ENCODE results near the gene SPDYE3. TPM values are rescaled to one million over a fixed set of nuclear protein-coding genes. Genes with fewer than 3 reads are reported as not detected.
"Not testable (repeated sequence)": the region's sequence is repeated elsewhere in the genome, so short reads cannot be mapped to it uniquely, and the experiment has no call there.

The SPDYE3 gene
- polyA plus RNA-seq, 1 donor from 2014 or later, result not detected

- Histone ChIP-seq H3K4me3 (ENCODE audit: low read length) (no peak overlapping the region), H3K9me3 (ENCODE audit: low read length) (no peaks in the 10 kb centered on the region), H3K4me2 (ENCODE audit: low read length) (no peak overlapping the region), H4K20me1 (ENCODE audit: insufficient read depth) (no peaks in the 10 kb centered on the region), H3K79me2 (replicated peaks; ENCODE audit: insufficient read depth, low read length) (peaks cover 37% of the 10 kb centered on the region), H3F3A (ENCODE audit: insufficient read depth, low read length, poor library complexity, severe bottlenecking) (no peaks in the 10 kb centered on the region), H3K9me2 (ENCODE audit: insufficient read depth, low read length) (no peaks in the 10 kb centered on the region), H2AFZ (ENCODE audit: low read depth, low read length) (no peak overlapping the region), H3K27ac (ENCODE audit: low read length) (no peak overlapping the region), H3K9ac (ENCODE audit: low read length) (no peak overlapping the region), H3K36me3 (ENCODE audit: insufficient read depth, low read length) (no peaks in the 10 kb centered on the region), H3K27me3 (ENCODE audit: insufficient read depth, low read depth, low read length) (no peaks in the 10 kb centered on the region)
- TF ChIP-seq EP300 (conservative IDR thresholded peaks at IDR 0.05; ENCODE audit: poor library complexity, severe bottlenecking) (no peak), SMC3 (conservative IDR thresholded peaks at IDR 0.05; ENCODE audit: poor library complexity) (no peak), CTCF (IDR thresholded peaks at IDR 0.05; ENCODE audit: poor library complexity, severe bottlenecking) (no peak), TAF1 (IDR thresholded peaks at IDR 0.05; ENCODE audit: low read depth) (no peak), RAD21 (conservative IDR thresholded peaks at IDR 0.05) (no peak), MXI1 (conservative IDR thresholded peaks at IDR 0.05; ENCODE audit: poor library complexity, severe bottlenecking) (no peak), REST (IDR thresholded peaks at IDR 0.05; ENCODE audit: borderline replicate concordance) (no peak), EZH2 (IDR thresholded peaks at IDR 0.05; ENCODE audit: borderline replicate concordance, insufficient read depth, low read length, poor library complexity, severe bottlenecking) (no peak), POLR2AphosphoS5 (IDR thresholded peaks at IDR 0.05) (no peak)
Measured at GRCh38 chr7:100266576-100267354, 40.7 kb upstream of the SPDYE3 start.

- Histone ChIP-seq H3K4me3 (ENCODE audit: low read length) (no peak overlapping the region), H3K9me3 (ENCODE audit: low read length) (no peaks in the 10 kb centered on the region), H3K36me3 (ENCODE audit: insufficient read depth, low read length) (no peaks in the 10 kb centered on the region), H2AFZ (ENCODE audit: low read depth, low read length) (no peak overlapping the region), H3K79me2 (replicated peaks; ENCODE audit: insufficient read depth, low read length) (peaks cover 37% of the 10 kb centered on the region), H3K27ac (ENCODE audit: low read length) (no peak overlapping the region), H3K27me3 (ENCODE audit: insufficient read depth, low read depth, low read length) (no peaks in the 10 kb centered on the region), H3K9me2 (ENCODE audit: insufficient read depth, low read length) (no peaks in the 10 kb centered on the region), H3K9ac (ENCODE audit: low read length) (no peak overlapping the region), H4K20me1 (ENCODE audit: insufficient read depth) (no peaks in the 10 kb centered on the region), H3F3A (ENCODE audit: insufficient read depth, low read length, poor library complexity, severe bottlenecking) (no peaks in the 10 kb centered on the region), H3K4me2 (ENCODE audit: low read length) (no peak overlapping the region)
- TF ChIP-seq MXI1 (conservative IDR thresholded peaks at IDR 0.05; ENCODE audit: poor library complexity, severe bottlenecking) (no peak), TAF1 (IDR thresholded peaks at IDR 0.05; ENCODE audit: low read depth) (no peak), SMC3 (conservative IDR thresholded peaks at IDR 0.05; ENCODE audit: poor library complexity) (no peak)
Measured at GRCh38 chr7:100267648-100268047, 39.9 kb upstream of the SPDYE3 start.

GRCh38 chr7:100268882-100269281, 38.6 kb upstream of the SPDYE3 start:
- H3K9me2 ChIP-seq (ENCODE audit: insufficient read depth, low read length); H3K4me2 ChIP-seq (ENCODE audit: low read length); H3K27ac ChIP-seq (ENCODE audit: low read length); H3K27me3 ChIP-seq (ENCODE audit: insufficient read depth, low read depth, low read length); H3F3A ChIP-seq (ENCODE audit: insufficient read depth, low read length, poor library complexity, severe bottlenecking); H2AFZ ChIP-seq (ENCODE audit: low read depth, low read length); H3K9ac ChIP-seq (ENCODE audit: low read length); H3K36me3 ChIP-seq (ENCODE audit: insufficient read depth, low read length); H4K20me1 ChIP-seq (ENCODE audit: insufficient read depth); H3K9me3 ChIP-seq (ENCODE audit: low read length): not testable (repeated sequence)
- H3K4me3 ChIP-seq (ENCODE audit: low read length), result peak overlapping the region; percentile 71
- peaks cover 37% of the 10 kb centered on the region for H3K79me2 ChIP-seq (replicated peaks; ENCODE audit: insufficient read depth, low read length)

GRCh38 chr7:100269306-100270045, 38.0 kb upstream of the SPDYE3 start:
- peak overlapping the region; percentile 71 for H3K4me3 ChIP-seq (ENCODE audit: low read length)
- not testable (repeated sequence) for H2AFZ ChIP-seq (ENCODE audit: low read depth, low read length); H3K9me3 ChIP-seq (ENCODE audit: low read length); H4K20me1 ChIP-seq (ENCODE audit: insufficient read depth); H3F3A ChIP-seq (ENCODE audit: insufficient read depth, low read length, poor library complexity, severe bottlenecking); H3K9me2 ChIP-seq (ENCODE audit: insufficient read depth, low read length); H3K27me3 ChIP-seq (ENCODE audit: insufficient read depth, low read depth, low read length); H3K36me3 ChIP-seq (ENCODE audit: insufficient read depth, low read length); H3K4me2 ChIP-seq (ENCODE audit: low read length)
- H3K27ac ChIP-seq (ENCODE audit: low read length), result peak overlapping the region; percentile 20
- H3K9ac ChIP-seq (ENCODE audit: low read length), result peak overlapping the region; percentile 77
- peaks cover 32% of the 10 kb centered on the region for H3K79me2 ChIP-seq (replicated peaks; ENCODE audit: insufficient read depth, low read length)
